ENCODE measurements around the gene LYST.

Gene LYST

GRCh38 chr1:235675152-235675890, 191.4 kb downstream of the LYST start:
- TF ChIP-seq TAF1 (IDR thresholded peaks at IDR 0.05; ENCODE audit: borderline replicate concordance, insufficient read depth, low read length) (no peak), FOXP2 (optimal IDR thresholded peaks at IDR 0.05; ENCODE audit: borderline replicate concordance, extremely low read depth, extremely low read length, insufficient read depth) (no peak), POLR2AphosphoS5 (IDR thresholded peaks at IDR 0.05; ENCODE audit: low read depth, low read length) (no peak)
- TF ChIP-seq, protein P1, sequence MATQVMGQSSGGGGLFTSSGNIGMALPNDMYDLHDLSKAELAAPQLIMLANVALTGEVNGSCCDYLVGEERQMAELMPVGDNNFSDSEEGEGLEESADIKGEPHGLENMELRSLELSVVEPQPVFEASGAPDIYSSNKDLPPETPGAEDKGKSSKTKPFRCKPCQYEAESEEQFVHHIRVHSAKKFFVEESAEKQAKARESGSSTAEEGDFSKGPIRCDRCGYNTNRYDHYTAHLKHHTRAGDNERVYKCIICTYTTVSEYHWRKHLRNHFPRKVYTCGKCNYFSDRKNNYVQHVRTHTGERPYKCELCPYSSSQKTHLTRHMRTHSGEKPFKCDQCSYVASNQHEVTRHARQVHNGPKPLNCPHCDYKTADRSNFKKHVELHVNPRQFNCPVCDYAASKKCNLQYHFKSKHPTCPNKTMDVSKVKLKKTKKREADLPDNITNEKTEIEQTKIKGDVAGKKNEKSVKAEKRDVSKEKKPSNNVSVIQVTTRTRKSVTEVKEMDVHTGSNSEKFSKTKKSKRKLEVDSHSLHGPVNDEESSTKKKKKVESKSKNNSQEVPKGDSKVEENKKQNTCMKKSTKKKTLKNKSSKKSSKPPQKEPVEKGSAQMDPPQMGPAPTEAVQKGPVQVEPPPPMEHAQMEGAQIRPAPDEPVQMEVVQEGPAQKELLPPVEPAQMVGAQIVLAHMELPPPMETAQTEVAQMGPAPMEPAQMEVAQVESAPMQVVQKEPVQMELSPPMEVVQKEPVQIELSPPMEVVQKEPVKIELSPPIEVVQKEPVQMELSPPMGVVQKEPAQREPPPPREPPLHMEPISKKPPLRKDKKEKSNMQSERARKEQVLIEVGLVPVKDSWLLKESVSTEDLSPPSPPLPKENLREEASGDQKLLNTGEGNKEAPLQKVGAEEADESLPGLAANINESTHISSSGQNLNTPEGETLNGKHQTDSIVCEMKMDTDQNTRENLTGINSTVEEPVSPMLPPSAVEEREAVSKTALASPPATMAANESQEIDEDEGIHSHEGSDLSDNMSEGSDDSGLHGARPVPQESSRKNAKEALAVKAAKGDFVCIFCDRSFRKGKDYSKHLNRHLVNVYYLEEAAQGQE (IDR thresholded peaks at IDR 0.05; ENCODE audit: insufficient read depth in 1 of 2, low read depth in 2 of 2, low read length in 2 of 2): no peak

- TF ChIP-seq SIN3A (IDR thresholded peaks at IDR 0.05; ENCODE audit: borderline replicate concordance, insufficient read depth, low read length): no peak
- TF ChIP-seq, protein P1 (IDR thresholded peaks at IDR 0.05; ENCODE audit: insufficient read depth in 1 of 2, low read depth in 2 of 2, low read length in 2 of 2): no peak
- TF ChIP-seq POLR2AphosphoS5 (IDR thresholded peaks at IDR 0.05; ENCODE audit: low read depth, low read length): no peak
- no peak for TF ChIP-seq FOXP2 (optimal IDR thresholded peaks at IDR 0.05; ENCODE audit: borderline replicate concordance, extremely low read depth, extremely low read length, insufficient read depth)
- TF ChIP-seq TAF1 (IDR thresholded peaks at IDR 0.05; ENCODE audit: borderline replicate concordance, insufficient read depth, low read length): no peak
Measured at GRCh38 chr1:235673981-235674380, 192.7 kb downstream of the LYST start.

- TF ChIP-seq SIN3A (IDR thresholded peaks at IDR 0.05; ENCODE audit: borderline replicate concordance, insufficient read depth, low read length): no peak
- TF ChIP-seq FOXP2 (optimal IDR thresholded peaks at IDR 0.05; ENCODE audit: borderline replicate concordance, extremely low read depth, extremely low read length, insufficient read depth): no peak
- TF ChIP-seq, protein P1 (IDR thresholded peaks at IDR 0.05; ENCODE audit: insufficient read depth in 1 of 2, low read depth in 2 of 2, low read length in 2 of 2): no peak
- no peak for TF ChIP-seq POLR2AphosphoS5 (IDR thresholded peaks at IDR 0.05; ENCODE audit: low read depth, low read length)
- TF ChIP-seq TAF1 (IDR thresholded peaks at IDR 0.05; ENCODE audit: borderline replicate concordance, insufficient read depth, low read length): no peak
Measured at GRCh38 chr1:235671992-235672391, 194.7 kb downstream of the LYST start.

DNA sequence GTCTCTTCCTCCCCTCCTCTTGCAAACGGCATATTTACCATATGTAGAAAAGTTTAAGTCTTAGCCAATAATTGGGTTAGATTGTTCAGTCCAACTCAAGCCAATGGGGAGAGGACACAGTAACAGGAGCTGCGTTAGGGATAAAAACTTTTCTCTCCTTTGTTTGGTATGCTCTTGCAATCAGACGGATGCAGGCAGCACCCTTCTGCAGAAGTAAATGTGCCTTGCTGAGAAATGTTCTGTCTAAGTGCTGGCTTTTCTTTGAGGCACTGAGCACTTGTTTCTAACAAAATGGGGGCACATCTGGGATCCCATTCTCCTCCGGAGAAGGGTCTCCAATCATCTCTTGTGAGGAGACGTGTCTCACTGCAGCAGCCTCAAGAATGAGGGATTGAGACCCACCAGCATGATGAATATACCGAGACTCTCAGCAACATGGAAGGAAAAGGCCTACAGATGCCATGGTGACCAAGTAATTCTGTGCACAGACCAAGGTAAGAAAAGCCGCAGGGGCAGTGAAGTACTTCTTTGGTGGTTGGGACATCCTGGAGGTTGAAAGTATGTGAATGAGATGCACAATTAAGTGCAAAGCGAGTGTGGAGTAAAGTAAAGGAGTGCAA, 196.4 kb downstream of the LYST start:
- no peak for TF ChIP-seq POLR2AphosphoS5 (IDR thresholded peaks at IDR 0.05; ENCODE audit: low read depth, low read length)
- TF ChIP-seq TAF1 (IDR thresholded peaks at IDR 0.05; ENCODE audit: borderline replicate concordance, insufficient read depth, low read length): no peak
- TF ChIP-seq, protein P1 (IDR thresholded peaks at IDR 0.05; ENCODE audit: insufficient read depth in 1 of 2, low read depth in 2 of 2, low read length in 2 of 2): no peak
- no peak for TF ChIP-seq SIN3A (IDR thresholded peaks at IDR 0.05; ENCODE audit: borderline replicate concordance, insufficient read depth, low read length)
- TF ChIP-seq FOXP2 (optimal IDR thresholded peaks at IDR 0.05; ENCODE audit: borderline replicate concordance, extremely low read depth, extremely low read length, insufficient read depth): no peak

Data from PFSK-1 (cell line).